CD14-positive monocyte (primary cell): ENCODE results near the gene TMEM181. TPM values are rescaled to one million over a fixed set of nuclear protein-coding genes. Genes with fewer than 3 reads are reported as not detected.
"Not testable (repeated sequence)": the region's sequence is repeated elsewhere in the genome, so short reads cannot be mapped to it uniquely, and the experiment has no call there.

Experiments
- DNase-seq, 3 donors: peaks; one replicate each; pipeline ENCODE4 v3.0.0-alpha.2; 2011 to 2022
- H2AFZ ChIP-seq: 2 replicates; pipeline ENCODE4 v1.6.0; 2012; ENCODE audit warnings: mild to moderate bottlenecking, low read depth, low read length, inconsistent platforms; ENCODE audit not compliant: insufficient read depth, poor library complexity, severe bottlenecking
- H3K27ac ChIP-seq, 2 donors: 1 replicate in 1 of 2; 2 replicates in 1 of 2; pipeline ENCODE4 v1.5.1; 2012 to 2013; ENCODE audit warnings: low read length in 2 of 2, control low read depth in 1 of 2, inconsistent platforms in 1 of 2, low read depth in 1 of 2, mild to moderate bottlenecking in 1 of 2
- H3K27me3 ChIP-seq, 2 donors: one replicate each; pipeline versions ENCODE4 v1.6.0 to v1.6.1; 2011 to 2013; ENCODE audit warnings: low read length in 2 of 2; ENCODE audit not compliant: control insufficient read depth in 2 of 2, insufficient read depth in 2 of 2
- H3K36me3 ChIP-seq, 2 donors: replicated peaks in 1 of 2; 1 replicate in 1 of 2; 2 replicates in 1 of 2; pipeline versions ENCODE4 v1.5.1 to v1.6.1; 2012 to 2013; ENCODE audit warnings: low read length in 2 of 2, control low read depth in 1 of 2, inconsistent platforms in 1 of 2, mild to moderate bottlenecking in 1 of 2; ENCODE audit not compliant: insufficient read depth in 2 of 2, control insufficient read depth in 1 of 2
- H3K4me1 ChIP-seq, 2 donors: 1 replicate in 1 of 2; 2 replicates in 1 of 2; pipeline versions ENCODE4 v1.5.1 to v1.6.1; 2012 to 2013; ENCODE audit warnings: low read length in 2 of 2, control low read depth in 1 of 2, inconsistent platforms in 1 of 2, mild to moderate bottlenecking in 1 of 2, moderate library complexity in 1 of 2; ENCODE audit not compliant: insufficient read depth in 2 of 2, control insufficient read depth in 1 of 2
- H3K4me2 ChIP-seq: replicated peaks from 2 replicates; pipeline ENCODE3; 2012; ENCODE audit warnings: low read length, moderate library complexity, mild to moderate bottlenecking; ENCODE audit not compliant: poor library complexity, severe bottlenecking; ENCODE audit errors: extremely low read depth
- H3K4me3 ChIP-seq, 3 experiments: fragments of 200-600 bp in 1 of 3; sonication (generic) in 1 of 3; replicated peaks in 1 of 3; 1 replicate in 2 of 3; 2 replicates in 1 of 3; pipeline ENCODE4 v1.5.1; 2011 to 2013; ENCODE audit warnings: low read length in 3 of 3, mild to moderate bottlenecking in 3 of 3, control low read depth in 2 of 3, low read depth in 2 of 3, inconsistent platforms in 1 of 3, moderate library complexity in 1 of 3
- H3K79me2 ChIP-seq: 2 replicates; pipeline ENCODE4 v1.6.0; 2012; ENCODE audit warnings: mild to moderate bottlenecking, control low read depth, inconsistent platforms, low read length, moderate library complexity; ENCODE audit not compliant: insufficient read depth
- H3K9ac ChIP-seq: 2 replicates; pipeline ENCODE4 v1.6.0; 2017; ENCODE audit warnings: low read length, mild to moderate bottlenecking; ENCODE audit not compliant: insufficient read depth, poor library complexity, severe bottlenecking
- H3K9me3 ChIP-seq, 2 donors: replicated peaks in 1 of 2; 1 replicate in 1 of 2; 2 replicates in 1 of 2; pipeline versions ENCODE4 v1.5.1 to v1.6.1; 2012 to 2013; ENCODE audit warnings: low read length in 2 of 2, control low read depth in 1 of 2; ENCODE audit not compliant: control insufficient read depth in 1 of 2, insufficient read depth in 1 of 2
- H4K20me1 ChIP-seq: 2 replicates; pipeline ENCODE4 v1.6.0; 2012; ENCODE audit warnings: mild to moderate bottlenecking, low read length, control low read depth, moderate library complexity; ENCODE audit not compliant: insufficient read depth
- H3K27ac Mint-ChIP-seq, 7 donors: one replicate each; pipeline ENCODE4 v1.8.0; 2020; ENCODE audit warnings: mild to moderate bottlenecking in 7 of 7, mixed read lengths in 7 of 7, moderate library complexity in 6 of 7, inconsistent platforms in 2 of 7
- H3K27me3 Mint-ChIP-seq, 3 donors: one replicate each; pipeline ENCODE4 v1.8.0; 2021 to 2022; ENCODE audit warnings: low read depth in 3 of 3, mild to moderate bottlenecking in 3 of 3, mixed read lengths in 3 of 3, moderate library complexity in 3 of 3, inconsistent platforms in 1 of 3
- H3K36me3 Mint-ChIP-seq, 2 donors: one replicate each; pipeline ENCODE4 v1.8.0; 2020; ENCODE audit warnings: mixed read lengths in 2 of 2, inconsistent platforms in 1 of 2, mild to moderate bottlenecking in 1 of 2
- H3K4me1 Mint-ChIP-seq: one replicate; pipeline ENCODE4 v1.8.0; 2020; ENCODE audit warnings: mild to moderate bottlenecking, mixed read lengths
- H3K4me3 Mint-ChIP-seq, 2 donors: one replicate each; pipeline ENCODE4 v1.8.0; 2020; ENCODE audit warnings: mild to moderate bottlenecking in 2 of 2, mixed read lengths in 2 of 2, moderate library complexity in 1 of 2
- H3K9me3 Mint-ChIP-seq, 7 donors: one replicate each; pipeline ENCODE4 v1.8.0; 2020 to 2022; ENCODE audit warnings: mixed read lengths in 7 of 7, mild to moderate bottlenecking in 6 of 7, moderate library complexity in 6 of 7, inconsistent platforms in 2 of 7
- CTCF ChIP-seq: fragments of 200-600 bp; IDR thresholded peaks from one replicate; pipeline ENCODE4 v1.8.0; 2022; ENCODE audit warnings: antibody characterized with exemption, mild to moderate bottlenecking
- WGBS: methylation state at CpG from one replicate; pipeline ENCODE4 v1.1.5; 2013; ENCODE audit warnings: missing lambda C conversion rate; ENCODE audit not compliant: insufficient coverage; 5-methylcytosine and 5-hydroxymethylcytosine counted together
- intact Hi-C, 2 donors: fragments of 100-400 bp; cut with micrococcal nuclease; formaldehyde crosslinking; loops; one replicate each; pipeline versions ENCODE4 v1.15.0 to v1.15.1; 2023
- polyA plus RNA-seq, 3 donors: library from polyadenylated mRNA; depleted of rRNA in 1 of 3; unstranded in 2 of 3; stranded (reverse) in 1 of 3; fragments of 300-500 nt in 2 of 3; fragments of >200 nt in 1 of 3; fragmentation: Illumina TruSeq in 2 of 3; gene quantifications; 1 replicate in 2 of 3; 2 replicates in 1 of 3; pipeline ENCODE4 v1.2.3, GENCODE V29; 2012 to 2021

Gene TMEM181
- polyA plus RNA-seq, 3 donors: 2.4 to 6.8 (median 2.6) TPM

- Histone ChIP-seq H3K4me1 (peaks cover 52 to 62% of the 10 kb centered on the region in 2 donors), H3K9me3 (no peaks in the 10 kb centered on the region), H3K4me3 (peak overlapping the region in 1 of 3 experiments; percentile 17), H3K27me3 (no peaks in the 10 kb centered on the region), H3K27ac (peak overlapping the region; percentile 89 to 98), H4K20me1 (no peaks in the 10 kb centered on the region), H3K79me2 (no peaks in the 10 kb centered on the region), H3K36me3 (no peaks in the 10 kb centered on the region), H2AFZ (no peak overlapping the region), H3K4me2 (peak overlapping the region; percentile 26), H3K9ac (peak overlapping the region; percentile 72)
- no peaks in the 10 kb centered on the region for H3K9me3 Mint-ChIP-seq
- peaks cover 0 to 4% of the 10 kb centered on the region in 2 donors for H3K36me3 Mint-ChIP-seq
- intact Hi-C loops: loop anchor here in 1 of 2 donors (10.0 kb wide), 1 partner anchor 600 kb away; no protein-coding TSS in a partner anchor
- peaks cover 62% of the 10 kb centered on the region for H3K4me1 Mint-ChIP-seq
- WGBS: 86% methylated on average over 2 of the region's 10 CpGs
- peak overlapping the region in 1 of 2 donors; percentile 72 for H3K4me3 Mint-ChIP-seq
- peak overlapping the region; percentile 96 to 100 (median 98) for H3K27ac Mint-ChIP-seq
- TF ChIP-seq CTCF: no peak
- peaks cover 0 to 9% (median 0%) of the 10 kb centered on the region in 3 donors for H3K27me3 Mint-ChIP-seq
- peak; percentile 81 to 95 (median 92) for DNase-seq
Measured at GRCh38 chr6:158654960-158655489, 95.1 kb downstream of the TMEM181 start.

- 89% methylated on average over 15 of the region's 22 CpGs for WGBS
- intact Hi-C loops: loop anchor here in 1 of 2 donors (10.0 kb wide), 1 partner anchor 601 kb away; no protein-coding TSS in a partner anchor
- Mint-ChIP-seq H3K9me3 (no peaks in the 10 kb centered on the region), H3K27me3 (peaks cover 0 to 12% (median 0%) of the 10 kb centered on the region in 3 donors), H3K4me1 (peaks cover 67% of the 10 kb centered on the region), H3K4me3 (peak overlapping the region in 1 of 2 donors; percentile 72), H3K36me3 (peaks cover 0 to 4% of the 10 kb centered on the region in 2 donors), H3K27ac (peak overlapping the region; percentile 96 to 100 (median 98))
- Histone ChIP-seq H3K27ac (peak overlapping the region; percentile 65 to 98), H3K4me3 (peak overlapping the region in 1 of 3 experiments; percentile 17), H3K4me1 (peaks cover 54 to 65% of the 10 kb centered on the region in 2 donors), H4K20me1 (no peaks in the 10 kb centered on the region), H3K36me3 (no peaks in the 10 kb centered on the region), H3K79me2 (no peaks in the 10 kb centered on the region), H3K4me2 (peak overlapping the region; percentile 26), H3K9me3 (no peaks in the 10 kb centered on the region), H3K27me3 (no peaks in the 10 kb centered on the region), H3K9ac (no peak overlapping the region), H2AFZ (no peak overlapping the region)
- peak in 2 of 3 donors; percentile 12 to 26 for DNase-seq
- TF ChIP-seq CTCF: no peak
Measured at GRCh38 chr6:158655569-158656450, 95.9 kb downstream of the TMEM181 start.

- 40% methylated on average over 1 of the region's 9 CpGs for WGBS
- H3K27ac ChIP-seq, H3K79me2 ChIP-seq, H3K36me3 ChIP-seq, H3K4me3 Mint-ChIP-seq, H3K4me2 ChIP-seq, H2AFZ ChIP-seq, H4K20me1 ChIP-seq, H3K27me3 ChIP-seq, H3K9ac ChIP-seq, H3K9me3 Mint-ChIP-seq, H3K9me3 ChIP-seq, H3K4me3 ChIP-seq, H3K36me3 Mint-ChIP-seq: not testable (repeated sequence)
- peaks cover 0 to 12% (median 0%) of the 10 kb centered on the region in 3 donors for H3K27me3 Mint-ChIP-seq
- intact Hi-C loops: loop anchor here in 1 of 2 donors (10.0 kb wide), 1 partner anchor 602 kb away; no protein-coding TSS in a partner anchor
- peak in 1 of 3 donors; percentile 19 for DNase-seq
- H3K4me1 Mint-ChIP-seq: peaks cover 73% of the 10 kb centered on the region
- peaks cover 65 to 77% of the 10 kb centered on the region in 2 donors for H3K4me1 ChIP-seq
- H3K27ac Mint-ChIP-seq: peak overlapping the region in 2 of 7 donors; percentile 61 to 73
Measured at GRCh38 chr6:158656986-158657385, 97.1 kb downstream of the TMEM181 start.
